NCI-H2029 (cell line): ENCODE results near the gene SH3BGR.
"Not testable (repeated sequence)": the region's sequence is repeated elsewhere in the genome, so short reads cannot be mapped to it uniquely, and the experiment has no call there.

Experiments used
- DNase-seq: peaks from one replicate; lab custom pipeline; 2025; lab: John Stamatoyannopoulos, UW

Gene SH3BGR

DNA sequence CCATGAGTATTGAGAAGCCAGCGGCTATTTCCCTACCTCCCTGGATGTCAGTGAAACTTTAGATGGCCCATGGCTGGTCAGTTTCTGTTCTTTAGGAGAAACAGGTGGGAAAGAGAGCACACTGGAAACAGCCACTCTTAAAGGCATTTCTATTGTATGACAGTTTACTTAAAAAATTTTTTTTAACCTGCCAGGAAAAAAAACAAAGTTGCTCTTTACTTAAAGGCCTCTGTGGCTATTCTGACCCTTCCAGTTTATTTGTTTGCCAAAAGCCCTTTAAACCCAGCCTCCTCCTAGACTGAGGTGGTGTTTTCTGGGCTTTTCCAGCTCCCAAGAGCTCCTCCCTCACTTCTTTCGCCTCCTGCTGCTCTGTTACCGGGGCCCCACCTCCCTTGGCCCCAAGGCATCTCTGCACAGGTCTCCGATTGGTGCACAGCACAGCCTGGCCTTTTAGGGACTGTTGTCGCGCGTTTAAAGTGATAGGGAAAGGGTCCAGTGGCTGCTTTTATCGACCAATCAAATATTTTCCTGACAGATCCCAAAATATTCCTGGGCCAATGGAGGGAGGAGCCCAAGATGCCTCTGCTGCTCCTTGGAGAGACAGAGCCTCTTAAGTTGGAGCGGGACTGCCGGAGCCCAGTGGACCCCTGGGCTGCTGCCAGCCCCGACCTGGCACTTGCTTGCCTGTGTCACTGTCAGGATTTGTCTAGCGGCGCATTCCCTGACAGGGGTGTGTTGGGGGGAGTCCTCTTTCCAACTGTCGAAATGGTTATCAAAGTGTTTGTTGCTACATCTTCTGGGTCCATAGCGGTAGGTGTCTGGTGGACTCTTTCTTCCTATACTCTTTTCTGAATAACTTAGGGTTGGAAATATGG lies at the start of gene SH3BGR:
Gene SH3BGR, plus strand, starts transcription at position 639 of the 875 bp plus-strand sequence. Its CDS starts 127 bp downstream, at position 766.
- DNase-seq, result peak; percentile 82

DNA sequence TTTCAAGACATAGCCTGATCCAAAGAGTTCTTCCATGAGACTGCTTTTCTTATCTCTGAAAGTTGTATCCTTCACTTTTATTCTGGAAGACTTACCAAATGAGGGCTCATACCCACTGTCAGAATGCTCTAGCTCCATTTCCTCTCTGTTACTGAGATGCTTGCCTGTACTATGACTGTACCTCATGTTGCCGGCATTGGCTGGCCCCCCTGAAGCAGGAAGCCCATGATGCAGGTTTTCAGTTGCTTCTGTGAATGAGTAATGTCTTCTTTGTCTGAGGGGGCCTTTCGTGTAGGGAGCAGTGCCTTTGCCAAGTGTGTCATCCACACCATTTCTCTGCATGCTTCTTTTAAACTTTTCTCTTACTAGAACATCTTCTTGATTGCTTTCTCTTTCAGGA lies 45.7 kb upstream of the SH3BGR start:
- no peak for DNase-seq

DNA sequence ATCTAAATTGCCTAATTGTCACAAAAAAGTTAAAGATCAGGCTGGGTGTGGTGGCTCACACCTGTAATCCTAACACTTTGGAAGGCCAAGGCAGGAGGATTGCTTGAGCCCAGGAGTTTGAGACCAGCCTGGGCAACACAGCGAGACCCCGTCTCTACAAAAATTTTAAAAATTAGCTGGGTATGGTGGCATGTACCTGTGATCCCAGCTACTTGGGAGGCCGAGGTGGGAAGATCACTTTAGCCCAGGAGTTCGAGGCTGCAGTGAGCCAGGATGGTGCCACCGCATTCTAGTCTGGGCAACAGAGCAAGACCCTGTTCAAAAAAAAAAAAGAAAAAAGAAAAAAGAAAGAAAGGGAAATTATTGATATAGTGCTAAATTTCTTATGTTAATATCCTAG lies 32.6 kb upstream of the SH3BGR start:
- DNase-seq, result not testable (repeated sequence)

DNA sequence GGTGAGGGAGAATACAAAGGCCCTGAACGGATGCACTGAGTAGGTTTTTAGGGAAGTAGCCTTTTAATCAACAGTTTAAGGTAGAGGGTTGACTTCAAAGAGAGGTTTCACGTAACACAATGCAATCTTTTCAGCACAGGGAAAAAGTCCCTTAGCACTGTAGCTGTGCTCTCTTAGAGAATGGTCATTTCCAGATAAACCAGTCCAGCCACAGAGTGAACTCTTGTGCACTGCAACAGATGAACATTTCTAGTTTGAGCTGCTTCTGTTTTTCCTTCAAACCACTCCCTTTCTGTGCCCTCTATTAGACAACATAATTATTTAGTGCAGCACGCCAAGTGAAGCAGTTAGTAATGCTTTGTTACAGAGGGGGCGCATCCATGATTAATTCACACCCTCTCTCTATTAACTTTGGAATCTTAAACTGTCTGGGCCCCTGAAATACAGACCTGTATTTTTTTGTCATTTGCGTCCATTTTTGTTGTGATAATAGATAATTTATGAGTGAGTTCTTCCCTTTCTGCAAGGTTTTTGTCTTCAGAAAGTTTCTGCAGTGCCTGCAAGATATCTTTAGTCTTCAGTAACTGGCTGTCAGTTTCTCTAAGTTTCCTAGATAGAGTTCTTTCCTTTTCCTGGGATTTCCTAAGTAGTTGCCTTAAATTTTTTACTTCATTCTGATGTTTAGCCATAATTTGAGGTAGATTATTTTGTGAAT lies 29.1 kb upstream of the SH3BGR start:
- no peak for DNase-seq

- no peak for DNase-seq
These were observed 22.3 kb upstream of the SH3BGR start for GRCh38 chr21:39429445-39429844.

DNA sequence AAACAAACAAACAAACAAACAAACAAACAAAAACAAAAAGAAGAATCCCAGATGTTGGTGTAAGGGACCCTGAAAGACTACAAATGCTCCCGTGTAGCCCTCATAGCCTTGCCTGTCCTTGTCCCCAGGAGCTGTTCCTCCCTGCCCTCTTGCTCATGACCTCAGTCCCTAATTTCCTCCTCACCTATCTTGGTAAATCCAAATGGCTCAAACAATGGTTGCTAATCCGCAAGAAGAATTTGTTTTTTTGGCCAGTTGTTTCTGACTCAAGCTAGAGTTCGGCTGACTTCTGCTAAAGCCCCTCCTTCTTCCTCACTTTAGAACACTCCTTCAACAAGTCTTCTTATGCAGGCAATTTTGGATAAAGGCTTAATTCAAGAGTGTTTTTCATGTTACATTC lies 21.8 kb upstream of the SH3BGR start:
- no peak for DNase-seq

- DNase-seq, result no peak
These were observed 21.3 kb upstream of the SH3BGR start for GRCh38 chr21:39430457-39430856.

DNA sequence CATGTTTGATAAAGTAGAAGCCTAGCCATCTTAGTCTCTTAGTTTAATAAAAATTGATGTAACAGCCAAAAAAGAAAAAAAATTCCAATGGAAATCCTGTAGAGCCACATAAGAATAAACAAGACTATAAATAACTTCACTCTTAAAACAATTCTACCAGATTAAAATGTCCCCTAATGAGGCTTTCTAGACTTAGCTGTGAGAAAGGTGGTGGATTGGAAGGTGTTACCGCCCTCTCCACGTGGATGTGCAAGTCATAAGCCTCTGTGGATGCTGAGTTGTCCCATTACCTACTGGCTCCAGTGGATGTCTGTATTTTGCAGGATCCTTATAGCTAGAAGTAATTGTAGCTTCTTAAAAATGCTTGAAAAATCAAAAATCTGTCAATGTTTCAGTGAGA lies 20.8 kb upstream of the SH3BGR start:
- no peak for DNase-seq

DNA sequence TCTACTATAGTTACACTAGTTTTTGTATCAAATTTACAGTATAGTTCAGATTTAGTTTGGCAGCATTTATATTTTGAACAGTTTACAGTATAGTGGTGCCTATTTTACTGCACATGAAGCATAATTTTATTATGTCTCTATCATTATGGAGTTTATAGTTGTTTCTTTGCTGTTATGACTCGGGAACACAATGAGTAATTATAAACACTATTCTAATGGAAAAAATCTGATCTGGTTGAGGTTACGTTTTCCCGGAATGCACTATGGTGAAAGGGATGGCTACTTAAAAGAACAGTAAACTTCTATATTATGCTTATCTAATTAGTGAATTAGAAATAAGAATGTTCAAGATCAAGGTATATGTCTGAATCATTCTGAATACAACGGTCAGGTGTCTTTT lies 16.8 kb upstream of the SH3BGR start:
- no peak for DNase-seq

- DNase-seq, result no peak
These were observed 12.5 kb upstream of the SH3BGR start for GRCh38 chr21:39439232-39439631.

- peak; percentile 13 for DNase-seq
These were observed 10.0 kb upstream of the SH3BGR start for GRCh38 chr21:39441502-39442475.

- DNase-seq, result no peak
These were observed 7.2 kb upstream of the SH3BGR start for GRCh38 chr21:39444421-39445180.

DNA sequence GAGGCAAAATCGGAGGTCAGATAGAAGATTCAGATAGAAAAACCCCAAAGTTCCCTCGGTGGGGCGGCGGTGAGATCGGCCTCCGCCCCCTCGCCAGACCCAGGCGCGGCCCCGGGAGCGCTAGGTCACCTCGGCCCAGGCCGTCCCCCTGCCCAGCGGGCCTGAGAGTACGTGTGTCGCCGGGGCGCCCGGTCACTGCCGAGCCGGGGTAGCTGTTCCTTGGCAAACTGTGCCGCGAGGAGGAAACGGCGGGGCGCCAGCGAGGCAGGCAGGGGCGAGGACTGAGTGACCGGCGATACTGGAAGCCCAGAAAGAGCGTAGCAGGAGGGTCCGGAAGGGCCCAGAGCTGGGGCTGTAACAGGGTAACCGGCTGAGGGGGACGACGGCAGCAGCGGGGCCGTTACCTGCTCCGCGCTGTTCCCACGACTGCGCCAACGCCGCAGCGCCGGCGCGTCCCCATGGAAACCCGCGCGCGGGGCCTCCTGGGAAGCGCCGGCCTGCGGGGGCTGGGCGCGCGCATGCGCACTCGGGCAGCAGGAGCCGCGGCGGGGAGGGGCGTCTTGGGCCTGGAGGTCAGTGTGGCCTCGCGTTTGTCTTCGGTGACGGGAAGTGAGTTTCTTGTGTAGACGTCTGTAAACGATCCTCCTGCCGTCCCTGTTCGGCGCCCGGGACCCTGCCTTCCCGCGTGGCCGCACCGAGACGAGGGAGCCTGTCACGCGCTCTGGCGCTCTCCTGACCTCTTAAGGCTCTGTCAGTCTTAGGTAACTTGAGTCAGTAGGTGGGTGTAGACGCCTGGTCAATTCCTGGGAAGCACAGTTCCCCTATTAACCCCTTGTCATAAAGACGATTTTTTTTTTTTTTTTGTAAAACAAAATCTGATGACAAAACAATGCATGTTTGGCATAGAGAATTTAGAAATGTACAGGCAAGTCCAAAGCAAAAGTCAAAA lies 6.2 kb upstream of the SH3BGR start, which contains the start of gene LCA5L:
Gene LCA5L, minus strand, starts transcription at position 458 of the 949 bp plus-strand sequence. CDS start 17,285 bp downstream, outside the sequence.
- DNase-seq, result peak; percentile 87

- no peak for DNase-seq
These were observed 4.5 kb upstream of the SH3BGR start for GRCh38 chr21:39447264-39447663.

DNA sequence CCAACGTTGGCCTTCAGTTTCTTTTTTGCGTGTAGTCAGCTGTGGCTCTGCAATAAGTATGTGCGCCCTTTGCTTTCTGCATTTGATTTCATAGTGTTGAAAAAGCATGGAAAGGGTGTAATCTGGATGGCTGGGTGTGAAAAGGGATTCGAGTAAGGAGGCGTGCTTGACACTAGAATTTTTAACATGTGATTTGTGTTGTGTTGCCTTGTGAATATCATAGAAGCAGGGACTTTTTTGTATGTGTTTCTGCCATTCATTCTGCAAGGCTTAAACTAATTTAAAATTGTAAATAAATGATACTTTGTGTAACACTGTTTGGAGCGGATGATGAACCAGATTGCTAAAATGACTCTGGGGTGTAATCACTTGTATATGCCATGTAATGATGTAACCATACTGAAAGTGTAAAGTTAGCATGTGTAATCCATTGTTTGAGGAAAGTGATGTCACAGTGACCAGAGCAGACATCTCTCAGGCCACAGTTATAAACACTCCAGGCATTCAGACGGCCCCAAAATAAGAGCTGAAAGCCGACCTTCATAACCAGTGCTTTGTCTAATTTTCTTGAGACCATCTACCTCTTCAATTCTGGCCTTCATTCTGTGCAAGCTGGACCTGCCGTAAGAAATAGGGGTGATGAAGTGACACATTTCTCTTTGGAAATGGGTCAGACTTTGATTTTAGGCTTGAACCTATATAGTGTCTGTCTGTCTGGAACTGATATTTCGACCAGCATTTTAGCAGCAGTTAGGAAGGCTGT lies 618 bp downstream of the SH3BGR start:
- DNase-seq, result no peak

DNA sequence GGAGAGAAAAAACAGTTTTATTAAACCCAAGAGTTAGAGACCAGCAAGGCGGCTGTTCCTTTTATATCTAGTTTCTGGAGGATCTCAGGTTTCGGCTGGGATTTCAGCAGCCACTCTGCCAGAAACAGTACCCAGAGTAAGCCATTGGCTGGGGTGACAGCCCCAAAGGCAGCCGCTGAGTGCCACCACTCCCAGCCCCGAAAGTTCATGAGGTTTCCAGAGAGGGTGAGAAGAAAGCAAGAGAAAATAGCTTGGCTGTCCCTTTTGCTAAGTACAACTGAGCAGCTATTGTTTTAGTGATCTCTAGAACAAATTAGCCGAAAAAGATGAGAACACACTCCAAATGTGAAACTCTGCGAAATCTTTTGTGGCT lies 1.2 kb downstream of the SH3BGR start:
- DNase-seq, result no peak

DNA sequence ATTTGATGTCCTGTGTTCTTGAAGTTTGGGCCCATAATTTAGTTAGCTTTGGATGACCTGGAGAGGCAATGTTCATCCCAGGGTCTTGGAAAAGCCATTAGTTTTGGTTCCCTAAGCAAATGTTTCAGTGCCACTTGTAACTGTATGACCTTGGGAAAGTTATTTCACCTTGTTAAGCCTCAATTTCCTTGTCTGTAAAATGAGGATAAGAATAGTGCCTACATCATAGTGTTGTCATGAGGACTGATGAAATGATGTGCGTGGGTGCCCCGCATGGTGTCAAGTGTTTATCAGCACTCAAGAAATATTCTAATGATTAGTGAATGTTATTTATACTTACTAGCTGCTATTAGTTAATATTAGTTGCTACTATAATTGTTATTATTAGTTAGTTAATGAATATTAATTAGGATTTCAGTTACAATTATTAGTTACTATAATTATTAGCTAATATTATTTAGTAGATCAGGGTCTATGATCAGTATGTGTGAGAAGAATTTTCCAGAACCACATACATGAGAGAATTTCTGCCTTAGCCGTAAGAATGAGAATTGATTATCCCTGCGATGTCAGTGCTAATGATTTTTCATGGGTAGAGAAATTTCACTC lies 1.9 kb downstream of the SH3BGR start:
- DNase-seq, result no peak

GRCh38 chr21:39454949-39455668 lies 3.3 kb downstream of the SH3BGR start:
- DNase-seq, result no peak
